Measurements from ENCODE around the gene PPP6R1.

The PPP6R1 gene

GRCh38 chr19:55231391-55232285 is 27.2 kb downstream of the PPP6R1 start:
- TF ChIP-seq CTCF (IDR thresholded peaks at IDR 0.05; ENCODE audit: low read depth, low read length, missing control alignments), result no peak
- DNase-seq (ENCODE audit: extremely low read depth, low read depth), result no peak
- no peak overlapping the region for H3K4me3 ChIP-seq (replicated peaks; ENCODE audit: low read depth, low read length)

- no peak for TF ChIP-seq CTCF (IDR thresholded peaks at IDR 0.05; ENCODE audit: low read depth, low read length, missing control alignments)
- DNase-seq (ENCODE audit: extremely low read depth, low read depth), result no peak
- H3K4me3 ChIP-seq (replicated peaks; ENCODE audit: low read depth, low read length), result no peak overlapping the region
These were observed 28.0 kb downstream of the PPP6R1 start for GRCh38 chr19:55230780-55231179.

GRCh38 chr19:55230329-55230728 is 28.5 kb downstream of the PPP6R1 start:
- TF ChIP-seq CTCF (IDR thresholded peaks at IDR 0.05; ENCODE audit: low read depth, low read length, missing control alignments), result no peak
- DNase-seq (ENCODE audit: extremely low read depth, low read depth), result no peak
- H3K4me3 ChIP-seq (replicated peaks; ENCODE audit: low read depth, low read length), result no peak overlapping the region

GRCh38 chr19:55229789-55230182 is 29.0 kb downstream of the PPP6R1 start:
- no peak for TF ChIP-seq CTCF (IDR thresholded peaks at IDR 0.05; ENCODE audit: low read depth, low read length, missing control alignments)
- no peak overlapping the region for H3K4me3 ChIP-seq (replicated peaks; ENCODE audit: low read depth, low read length)
- no peak for DNase-seq (ENCODE audit: extremely low read depth, low read depth)

- no peak for TF ChIP-seq CTCF (IDR thresholded peaks at IDR 0.05; ENCODE audit: low read depth, low read length, missing control alignments)
These were observed 29.6 kb downstream of the PPP6R1 start for GRCh38 chr19:55229145-55229788.

GRCh38 chr19:55228403-55229031 is 30.3 kb downstream of the PPP6R1 start, which contains the start of gene TMEM86B:
Gene TMEM86B (minus strand): TSS chr19:55228763. CDS start chr19:55228741, 22 bp downstream.
- DNase-seq (ENCODE audit: extremely low read depth, low read depth), result no peak
- no peak for TF ChIP-seq CTCF (IDR thresholded peaks at IDR 0.05; ENCODE audit: low read depth, low read length, missing control alignments)

More at GRCh38 chr19:55229145-55229788, 29.6 kb downstream of the PPP6R1 start:
- H3K4me3 ChIP-seq (replicated peaks; ENCODE audit: low read depth, low read length), result no peak overlapping the region
- DNase-seq (ENCODE audit: extremely low read depth, low read depth), result no peak

More at GRCh38 chr19:55228403-55229031, 30.3 kb downstream of the PPP6R1 start, which contains the start of gene TMEM86B:
- H3K4me3 ChIP-seq (replicated peaks; ENCODE audit: low read depth, low read length), result no peak within 1 kb of the TSS
